ENCODE data around the gene PTTG1IP.

PTTG1IP gene

DNA sequence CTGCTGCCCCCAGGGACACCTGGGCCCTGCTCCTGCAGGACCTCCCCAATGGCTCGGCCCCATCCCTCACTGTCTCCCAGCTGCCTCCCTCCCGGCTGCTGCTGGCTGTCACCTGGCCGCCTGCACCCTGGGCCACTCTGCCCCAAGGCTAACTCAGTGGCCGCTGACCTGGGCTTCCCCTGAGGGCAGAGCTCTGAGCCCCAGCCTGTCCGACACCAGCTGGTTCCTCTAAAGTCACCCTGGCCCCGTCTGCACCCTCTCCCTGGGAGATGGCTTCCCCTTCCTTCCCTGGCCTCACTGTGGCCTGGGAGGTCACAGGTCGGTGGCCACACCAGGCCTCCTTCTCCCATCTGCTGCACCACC is 32.2 kb upstream of the PTTG1IP start:
- no peak for TF ChIP-seq POLR2AphosphoS5 (IDR thresholded peaks at IDR 0.05; ENCODE audit: borderline replicate concordance, low read depth, low read length)
- TF ChIP-seq FOXP2 (optimal IDR thresholded peaks at IDR 0.05; ENCODE audit: control extremely low read depth, extremely low read length, insufficient read depth), result no peak
- TF ChIP-seq EZH2 (IDR thresholded peaks at IDR 0.05), result no peak
- no peak overlapping the region for H3K4me3 ChIP-seq
- H3K27ac ChIP-seq, result no peak overlapping the region
- H3K9me3 ChIP-seq (ENCODE audit: low read depth, low read length), result no peaks in the 10 kb centered on the region
- no peak for DNase-seq (ENCODE audit: low read depth, low spot score)
- no peak overlapping the region for H3K9ac ChIP-seq (ENCODE audit: insufficient read length)
- H3K36me3 ChIP-seq (ENCODE audit: insufficient read depth, low read length), result no peaks in the 10 kb centered on the region

GRCh38 chr21:44905016-44905727 is 31.7 kb upstream of the PTTG1IP start:
- no peak for DNase-seq (ENCODE audit: low read depth, low spot score)
- Histone ChIP-seq H3K36me3 (ENCODE audit: insufficient read depth, low read length) (no peaks in the 10 kb centered on the region), H3K9ac (ENCODE audit: insufficient read length) (no peak overlapping the region), H3K4me3 (no peak overlapping the region), H3K27ac (no peak overlapping the region), H3K9me3 (ENCODE audit: low read depth, low read length) (no peaks in the 10 kb centered on the region)
- TF ChIP-seq POLR2AphosphoS5 (IDR thresholded peaks at IDR 0.05; ENCODE audit: borderline replicate concordance, low read depth, low read length) (no peak), FOXP2 (optimal IDR thresholded peaks at IDR 0.05; ENCODE audit: control extremely low read depth, extremely low read length, insufficient read depth) (no peak), EZH2 (IDR thresholded peaks at IDR 0.05) (no peak)

- Histone ChIP-seq H3K4me3 (no peak overlapping the region), H3K27ac (no peak overlapping the region), H3K9ac (ENCODE audit: insufficient read length) (no peak overlapping the region), H3K36me3 (ENCODE audit: insufficient read depth, low read length) (no peaks in the 10 kb centered on the region), H3K9me3 (ENCODE audit: low read depth, low read length) (no peaks in the 10 kb centered on the region)
- no peak for TF ChIP-seq FOXP2 (optimal IDR thresholded peaks at IDR 0.05; ENCODE audit: control extremely low read depth, extremely low read length, insufficient read depth)
- no peak for TF ChIP-seq EZH2 (IDR thresholded peaks at IDR 0.05)
- TF ChIP-seq POLR2AphosphoS5 (IDR thresholded peaks at IDR 0.05; ENCODE audit: borderline replicate concordance, low read depth, low read length), result no peak
- no peak for DNase-seq (ENCODE audit: low read depth, low spot score)
Observed at GRCh38 chr21:44904141-44904923, 30.8 kb upstream of the PTTG1IP start.

GRCh38 chr21:44903689-44904088 is 30.2 kb upstream of the PTTG1IP start:
- Histone ChIP-seq H3K4me3 (no peak overlapping the region), H3K9me3 (ENCODE audit: low read depth, low read length) (no peaks in the 10 kb centered on the region), H3K9ac (ENCODE audit: insufficient read length) (no peak overlapping the region), H3K27ac (no peak overlapping the region), H3K36me3 (ENCODE audit: insufficient read depth, low read length) (no peaks in the 10 kb centered on the region)
- TF ChIP-seq POLR2AphosphoS5 (IDR thresholded peaks at IDR 0.05; ENCODE audit: borderline replicate concordance, low read depth, low read length) (no peak), FOXP2 (optimal IDR thresholded peaks at IDR 0.05; ENCODE audit: control extremely low read depth, extremely low read length, insufficient read depth) (no peak), EZH2 (IDR thresholded peaks at IDR 0.05) (no peak)
- DNase-seq (ENCODE audit: low read depth, low spot score), result no peak

- H3K27ac ChIP-seq, result no peak overlapping the region
- H3K36me3 ChIP-seq (ENCODE audit: insufficient read depth, low read length), result no peaks in the 10 kb centered on the region
- no peak overlapping the region for H3K9ac ChIP-seq (ENCODE audit: insufficient read length)
- DNase-seq (ENCODE audit: low read depth, low spot score), result no peak
- no peak overlapping the region for H3K4me3 ChIP-seq
- no peaks in the 10 kb centered on the region for H3K9me3 ChIP-seq (ENCODE audit: low read depth, low read length)
- no peak for TF ChIP-seq FOXP2 (optimal IDR thresholded peaks at IDR 0.05; ENCODE audit: control extremely low read depth, extremely low read length, insufficient read depth)
- no peak for TF ChIP-seq POLR2AphosphoS5 (IDR thresholded peaks at IDR 0.05; ENCODE audit: borderline replicate concordance, low read depth, low read length)
- TF ChIP-seq EZH2 (IDR thresholded peaks at IDR 0.05), result no peak
Observed at GRCh38 chr21:44903050-44903685, 29.7 kb upstream of the PTTG1IP start.

- H3K4me3 ChIP-seq, result no peak overlapping the region
- DNase-seq (ENCODE audit: low read depth, low spot score), result no peak
- no peaks in the 10 kb centered on the region for H3K9me3 ChIP-seq (ENCODE audit: low read depth, low read length)
- H3K27ac ChIP-seq, result no peak overlapping the region
- H3K36me3 ChIP-seq (ENCODE audit: insufficient read depth, low read length), result no peaks in the 10 kb centered on the region
- no peak overlapping the region for H3K9ac ChIP-seq (ENCODE audit: insufficient read length)
- TF ChIP-seq EZH2 (IDR thresholded peaks at IDR 0.05), result no peak
- no peak for TF ChIP-seq FOXP2 (optimal IDR thresholded peaks at IDR 0.05; ENCODE audit: control extremely low read depth, extremely low read length, insufficient read depth)
- TF ChIP-seq POLR2AphosphoS5 (IDR thresholded peaks at IDR 0.05; ENCODE audit: borderline replicate concordance, low read depth, low read length), result no peak
Observed at GRCh38 chr21:44902268-44903049, 29.0 kb upstream of the PTTG1IP start.

DNA sequence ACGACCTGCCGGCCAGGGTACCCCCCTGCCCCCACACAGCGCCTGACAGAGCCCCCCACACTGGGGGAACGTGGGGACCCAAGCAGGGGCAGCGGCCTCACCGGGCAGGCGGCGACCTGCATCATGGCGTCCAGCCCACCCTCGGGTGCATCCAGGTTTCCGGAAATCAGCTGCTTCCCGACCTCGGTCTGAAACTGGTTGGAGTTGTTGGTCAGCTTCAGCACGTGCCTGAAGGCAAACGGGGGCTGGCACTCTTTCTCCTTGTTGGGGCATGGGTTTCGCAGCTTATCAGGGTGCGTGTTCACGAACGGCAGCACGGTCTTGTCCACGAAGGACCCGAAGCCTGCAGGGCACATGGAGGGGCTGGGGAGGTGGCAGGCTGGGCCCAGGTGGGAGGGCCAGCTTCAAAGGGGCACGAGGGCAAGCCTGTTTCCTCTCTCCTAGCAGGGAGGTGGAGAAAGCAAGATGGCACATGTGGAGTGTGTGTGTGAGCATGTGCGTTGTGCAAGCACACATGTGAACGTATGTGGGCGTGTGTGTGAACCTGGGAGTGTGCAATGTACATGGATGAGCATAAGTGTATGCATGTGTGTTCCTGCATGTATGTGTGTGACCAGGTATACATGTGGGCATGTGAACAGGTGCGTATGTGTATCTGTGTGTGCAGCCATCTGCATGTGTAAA is 28.0 kb upstream of the PTTG1IP start:
- TF ChIP-seq FOXP2 (optimal IDR thresholded peaks at IDR 0.05; ENCODE audit: control extremely low read depth, extremely low read length, insufficient read depth) (no peak), POLR2AphosphoS5 (IDR thresholded peaks at IDR 0.05; ENCODE audit: borderline replicate concordance, low read depth, low read length) (no peak), EZH2 (IDR thresholded peaks at IDR 0.05) (no peak)
- DNase-seq (ENCODE audit: low read depth, low spot score), result no peak
- no peaks in the 10 kb centered on the region for H3K36me3 ChIP-seq (ENCODE audit: insufficient read depth, low read length)
- no peak overlapping the region for H3K9ac ChIP-seq (ENCODE audit: insufficient read length)
- no peak overlapping the region for H3K27ac ChIP-seq
- H3K4me3 ChIP-seq, result no peak overlapping the region
- H3K9me3 ChIP-seq (ENCODE audit: low read depth, low read length), result no peaks in the 10 kb centered on the region
